Liver (tissue), 9 donors: Measurements from ENCODE around the gene TET3. TPM values are rescaled to one million over a fixed set of nuclear protein-coding genes. Genes with fewer than 3 reads are reported as not detected.

ENCODE experiments used
- DNase-seq: peaks from one replicate; pipeline ENCODE4 v3.0.0-alpha.2; 2017; ENCODE audit warnings: low spot score
- H3K27ac ChIP-seq, 2 donors: one replicate each; pipeline ENCODE4 v1.7.0; 2013; ENCODE audit warnings: inconsistent platforms in 2 of 2, low read length in 2 of 2, control low read depth in 1 of 2, low read depth in 1 of 2, mild to moderate bottlenecking in 1 of 2
- H3K27me3 ChIP-seq, 4 donors: one replicate each; pipeline versions ENCODE4 v1.6.1 to v1.7.0; 2013; ENCODE audit warnings: low read length in 3 of 4, inconsistent platforms in 1 of 4, mild to moderate bottlenecking in 1 of 4, moderate library complexity in 1 of 4; ENCODE audit not compliant: control insufficient read depth in 4 of 4, insufficient read depth in 4 of 4
- H3K36me3 ChIP-seq, 4 donors: one replicate each; pipeline versions ENCODE4 v1.6.1 to v1.7.0; 2013; ENCODE audit warnings: low read length in 3 of 4, mild to moderate bottlenecking in 3 of 4, low read depth in 1 of 4, moderate library complexity in 1 of 4; ENCODE audit not compliant: control insufficient read depth in 4 of 4, insufficient read depth in 3 of 4
- H3K4me1 ChIP-seq, 4 donors: one replicate each; pipeline versions ENCODE4 v1.6.1 to v1.7.0; 2013; ENCODE audit warnings: low read length in 3 of 4, mild to moderate bottlenecking in 3 of 4, moderate library complexity in 1 of 4; ENCODE audit not compliant: control insufficient read depth in 4 of 4, insufficient read depth in 4 of 4
- H3K4me3 ChIP-seq, 3 donors: one replicate each; pipeline versions ENCODE4 v1.6.1 to v1.7.0; 2013; ENCODE audit warnings: low read length in 3 of 3, control low read depth in 1 of 3, low read depth in 1 of 3, mild to moderate bottlenecking in 1 of 3
- H3K9ac ChIP-seq, 2 donors: one replicate each; pipeline ENCODE4 v1.7.0; 2013; ENCODE audit warnings: low read length in 2 of 2, mild to moderate bottlenecking in 2 of 2, moderate library complexity in 2 of 2, control low read depth in 1 of 2, low read depth in 1 of 2
- H3K9me3 ChIP-seq, 4 donors: one replicate each; pipeline versions ENCODE4 v1.6.1 to v1.7.0; 2013; ENCODE audit warnings: low read length in 3 of 4; ENCODE audit not compliant: control insufficient read depth in 4 of 4
- ATF3 ChIP-seq: IDR thresholded peaks from 2 replicates; pipeline ENCODE4 v1.6.1; 2016; ENCODE audit warnings: antibody characterized with exemption
- EGR1 ChIP-seq, 2 donors: IDR thresholded peaks; 2 replicates each; pipeline ENCODE4 v1.6.1; 2016 to 2018; ENCODE audit warnings: antibody characterized with exemption in 2 of 2, low read depth in 2 of 2
- FOXA1 ChIP-seq: IDR thresholded peaks from 2 replicates; pipeline ENCODE4 v1.6.1; 2016; ENCODE audit warnings: antibody characterized with exemption
- FOXA2 ChIP-seq: IDR thresholded peaks from 2 replicates; pipeline ENCODE4 v1.6.1; 2016; ENCODE audit warnings: antibody characterized with exemption
- HNF4A ChIP-seq, 2 donors: conservative IDR thresholded peaks; 2 replicates each; pipeline ENCODE4 v1.6.1; 2016; ENCODE audit warnings: antibody characterized with exemption in 2 of 2, mild to moderate bottlenecking in 2 of 2
- HNF4G ChIP-seq: IDR thresholded peaks from 2 replicates; pipeline ENCODE4 v1.6.1; 2016; ENCODE audit warnings: antibody characterized with exemption
- NR2F2 ChIP-seq: IDR thresholded peaks from 2 replicates; pipeline ENCODE4 v1.6.1; 2016; ENCODE audit warnings: antibody characterized with exemption
- REST ChIP-seq: IDR thresholded peaks from 2 replicates; pipeline ENCODE4 v1.6.1; 2016; ENCODE audit warnings: antibody characterized with exemption, mild to moderate bottlenecking
- RXRA ChIP-seq, 2 donors: IDR thresholded peaks; 2 replicates each; pipeline ENCODE4 v1.6.1; 2017 to 2018; ENCODE audit warnings: antibody characterized with exemption in 2 of 2, mild to moderate bottlenecking in 1 of 2
- YY1 ChIP-seq: IDR thresholded peaks from 2 replicates; pipeline ENCODE4 v1.6.1; 2016; ENCODE audit warnings: antibody characterized with exemption, mild to moderate bottlenecking
- WGBS: extraction: QIAGEN DNeasy Blood & Tissue Kit; methylation state at CpG from one replicate; pipeline ENCODE4 v1.1.7; 2013; 5-methylcytosine and 5-hydroxymethylcytosine counted together
- polyA plus RNA-seq, 2 donors: library from polyadenylated mRNA; stranded (reverse) in 1 of 2; unstranded in 1 of 2; fragments of 200-250 nt in 1 of 2; fragments of >200 nt in 1 of 2; fragmentation: Nextera tagmentation in 1 of 2; extraction: Ambion mirVana in 1 of 2; gene quantifications; one replicate each; pipeline versions ENCODE4 v1.2.1 to v1.2.3, GENCODE V29; 2013 to 2015
- total RNA-seq, 2 donors: library from RNA; depleted of rRNA; stranded (reverse); fragments of >200 nt; gene quantifications; one replicate each; pipeline ENCODE4 v1.2.3, GENCODE V29; 2014
- donor health status: healthy.
- donor health status: healthy.
- donor health status: healthy.
- donor health status: healthy.
- donor health status: healthy.

TET3 gene
- total and polyA plus RNA-seq, 4 donors: 0.89 to 16.2 (median 3.2) TPM

- no peak overlapping the region for H3K4me3 ChIP-seq
- no peak overlapping the region for H3K9ac ChIP-seq
- no peak for TF ChIP-seq RXRA (IDR thresholded peaks at IDR 0.05)
- TF ChIP-seq REST: no peak
- TF ChIP-seq FOXA1: no peak
- DNase-seq: no peak
- H3K27me3 ChIP-seq: no peaks in the 10 kb centered on the region
- H3K4me1 ChIP-seq: peaks cover 0 to 7% (median 5%) of the 10 kb centered on the region in 4 donors
- H3K9me3 ChIP-seq: peaks cover 0 to 1% (median 0%) of the 10 kb centered on the region in 4 donors
- H3K27ac ChIP-seq: no peak overlapping the region
- H3K36me3 ChIP-seq: no peaks in the 10 kb centered on the region
These were observed 44.0 kb downstream of the TET3 start for GRCh38 chr2:74028741-74029140.

- WGBS: 72% methylated on average over 2 of the region's 2 CpGs
- H3K27ac ChIP-seq: no peak overlapping the region
- peaks cover 0 to 1% (median 0%) of the 10 kb centered on the region in 4 donors for H3K9me3 ChIP-seq
- TF ChIP-seq EGR1 (IDR thresholded peaks at IDR 0.05; ENCODE audit: low read depth in 2 of 2) (no peak), YY1 (no peak), FOXA2 (no peak), HNF4G (no peak), HNF4A (conservative IDR thresholded peaks at IDR 0.05) (no peak), REST (no peak), ATF3 (no peak), NR2F2 (no peak), RXRA (IDR thresholded peaks at IDR 0.05) (no peak)
- no peak overlapping the region for H3K9ac ChIP-seq
- H3K36me3 ChIP-seq: no peaks in the 10 kb centered on the region
- no peaks in the 10 kb centered on the region for H3K27me3 ChIP-seq
- no peak overlapping the region for H3K4me3 ChIP-seq
- H3K4me1 ChIP-seq: peaks cover 0 to 7% (median 5%) of the 10 kb centered on the region in 4 donors
- no peak for DNase-seq
These were observed 45.1 kb downstream of the TET3 start for GRCh38 chr2:74029714-74030397.
